CD4-positive, alpha-beta T cell (primary cell): ENCODE measurements around the gene MAPK13. TPM values are rescaled to one million over a fixed set of nuclear protein-coding genes. Genes with fewer than 3 reads are reported as not detected.

ENCODE experiments used
- ATAC-seq: fragments of 200-7000 bp; cut with Tn5 transposase; one replicate; pipeline ENCODE4 v1.10.0; 2022; ENCODE audit warnings: mild to moderate bottlenecking; ENCODE audit not compliant: poor library complexity
- CTCF ChIA-PET: fragments of 350-600 bp; sonication (Branson Sonifier 250); formaldehyde crosslinking; loops from one replicate; lab custom pipeline; 2021; ENCODE audit warnings: antibody characterized with exemption, inconsistent platforms; lab: Charles Lee
- POLR2A ChIA-PET: fragments of 350-600 bp; sonication (Branson Sonifier 250); formaldehyde crosslinking; loops from one replicate; lab custom pipeline; 2021; ENCODE audit warnings: antibody characterized with exemption, inconsistent platforms; lab: Charles Lee
- DNase-seq, 14 experiments: peaks; one replicate each; pipeline ENCODE4 v3.0.0-alpha.2; 2013 to 2020; ENCODE audit warnings: mixed read lengths in 2 of 14
- H3K27ac ChIP-seq, 2 donors: one replicate each; pipeline versions ENCODE4 v1.5.1 to v1.7.0; 2013; ENCODE audit warnings: low read length in 2 of 2, low read depth in 1 of 2, mild to moderate bottlenecking in 1 of 2
- H3K27me3 ChIP-seq, 2 experiments: 1 replicate in 1 of 2; 2 replicates in 1 of 2; pipeline versions ENCODE4 v1.6.1 to v1.7.0; 2013; ENCODE audit warnings: low read length in 2 of 2, control low read depth in 1 of 2, mild to moderate bottlenecking in 1 of 2, moderate library complexity in 1 of 2; ENCODE audit not compliant: insufficient read depth in 2 of 2, control insufficient read depth in 1 of 2
- H3K36me3 ChIP-seq: one replicate; pipeline ENCODE4 v1.6.1; 2013; ENCODE audit warnings: low read length, control low read depth; ENCODE audit not compliant: insufficient read depth
- H3K4me1 ChIP-seq: one replicate; pipeline ENCODE4 v1.6.1; 2013; ENCODE audit warnings: low read length, control low read depth; ENCODE audit not compliant: insufficient read depth
- H3K4me3 ChIP-seq: one replicate; pipeline ENCODE4 v1.5.1; 2013; ENCODE audit warnings: mild to moderate bottlenecking, low read length, moderate library complexity
- H3K9me3 ChIP-seq, 2 experiments: 1 replicate in 1 of 2; 2 replicates in 1 of 2; pipeline versions ENCODE4 v1.6.1 to v1.7.0; 2013; ENCODE audit warnings: low read length in 2 of 2, mild to moderate bottlenecking in 2 of 2, control low read depth in 1 of 2, moderate library complexity in 1 of 2; ENCODE audit not compliant: control insufficient read depth in 1 of 2, insufficient read depth in 1 of 2
- H3K27ac Mint-ChIP-seq: one replicate; pipeline ENCODE4 v1.8.0; 2020; ENCODE audit warnings: mixed read lengths
- H3K27me3 Mint-ChIP-seq: one replicate; pipeline ENCODE4 v1.8.0; 2021; ENCODE audit warnings: mixed read lengths
- H3K36me3 Mint-ChIP-seq: one replicate; pipeline ENCODE4 v1.8.0; 2021; ENCODE audit warnings: low read depth, mixed read lengths
- H3K4me1 Mint-ChIP-seq: one replicate; pipeline ENCODE4 v1.8.0; 2021; ENCODE audit warnings: low read depth, mixed read lengths
- H3K4me3 Mint-ChIP-seq: one replicate; pipeline ENCODE4 v1.8.0; 2020; ENCODE audit warnings: mild to moderate bottlenecking, mixed read lengths
- H3K9me3 Mint-ChIP-seq: one replicate; pipeline ENCODE4 v1.8.0; 2020; ENCODE audit warnings: mixed read lengths
- CTCF ChIP-seq: fragments of 200-600 bp; IDR thresholded peaks from one replicate; pipeline ENCODE4 v1.8.0; 2022; ENCODE audit warnings: antibody characterized with exemption, mild to moderate bottlenecking
- intact Hi-C, 2 experiments: fragments of 100-400 bp; cut with DNase I in 1 of 2; cut with micrococcal nuclease in 1 of 2; formaldehyde crosslinking; loops; one replicate each; pipeline versions ENCODE4 v1.15.1 to v1.9.0; 2023 to 2025; cut with DNase I, micrococcal nuclease
- total RNA-seq, 174 experiments: library from RNA in 2 of 174; stranded (reverse) in 2 of 174; gene quantifications; one replicate each; pipeline ENCODE4 v1.2.3 and lab custom pipeline; 2021 to 2026

Gene MAPK13
- total RNA-seq, 2 experiments from 2014 or later = 58.5 to 63.5 TPM

- H3K27me3 ChIP-seq = no peaks in the 10 kb centered on the region
- Mint-ChIP-seq H3K27me3 (no peaks in the 10 kb centered on the region), H3K36me3 (no peaks in the 10 kb centered on the region), H3K27ac (no peak overlapping the region), H3K4me1 (no peaks in the 10 kb centered on the region), H3K4me3 (no peak overlapping the region), H3K9me3 (peaks cover 6% of the 10 kb centered on the region)
- ATAC-seq = no peak
- H3K4me1 ChIP-seq = no peaks in the 10 kb centered on the region
- H3K9me3 ChIP-seq = no peaks in the 10 kb centered on the region
- no peak for TF ChIP-seq CTCF
- H3K27ac ChIP-seq = no peak overlapping the region
- POLR2A ChIA-PET = no interaction called here
- CTCF ChIA-PET = no interaction called here
- no peak for DNase-seq
- intact Hi-C loops = no loop called here
- H3K36me3 ChIP-seq = no peaks in the 10 kb centered on the region
- no peak overlapping the region for H3K4me3 ChIP-seq
Observed at GRCh38 chr6:36187446-36187845, 57.1 kb downstream of the MAPK13 start.

Other genes with a start within 250 kb of the MAPK13 start
- gene SRPK1, start 209.4 kb upstream of the MAPK13 start, total RNA-seq = 10 to 100 TPM; 23.0 to 29.1 TPM
- gene SLC26A8, start 105.9 kb upstream of the MAPK13 start, total RNA-seq = not detected
- 10 to 100 TPM; 42.6 to 42.8 TPM for gene MAPK14, start 102.7 kb upstream of the MAPK13 start, total RNA-seq
- gene BRPF3, start 66.2 kb downstream of the MAPK13 start, total RNA-seq = 10 to 100 TPM; 39.0 to 41.6 TPM
- under 1 TPM in 1 of 2 experiments, not detected in 1; 0.17 TPM for gene PNPLA1, start 139.5 kb downstream of the MAPK13 start, total RNA-seq
- not detected for gene BNIP5, start 206.4 kb downstream of the MAPK13 start, total RNA-seq